NCI-H446 treated with DMSO at 0.1 percent for 48 hours (cell line): ENCODE data around the gene RAB3C.
A peak's percentile ranks its signal among the peaks of the same experiment; 100 is the strongest.

Source experiments
- DNase-seq: peaks from one replicate; lab custom pipeline; 2025; lab: John Stamatoyannopoulos, UW

Gene RAB3C

GRCh38 chr5:58773744-58774441 is 191.0 kb downstream of the RAB3C start:
- DNase-seq: peak; percentile 93

- no peak for DNase-seq
These were observed 192.1 kb downstream of the RAB3C start for GRCh38 chr5:58774937-58775336.

GRCh38 chr5:58775701-58776262 is 192.9 kb downstream of the RAB3C start:
- no peak for DNase-seq

GRCh38 chr5:58776559-58776958 is 193.7 kb downstream of the RAB3C start:
- DNase-seq: no peak

- DNase-seq: no peak
These were observed 196.0 kb downstream of the RAB3C start for GRCh38 chr5:58778888-58779287.

GRCh38 chr5:58786035-58786434 is 203.2 kb downstream of the RAB3C start:
- no peak for DNase-seq

- DNase-seq: no peak
These were observed 203.9 kb downstream of the RAB3C start for GRCh38 chr5:58786711-58787303.

- peak; percentile 37 for DNase-seq
These were observed 205.1 kb downstream of the RAB3C start for GRCh38 chr5:58787987-58788386.

GRCh38 chr5:58793888-58794657 is 211.2 kb downstream of the RAB3C start:
- DNase-seq: no peak

- DNase-seq: no peak
These were observed 212.0 kb downstream of the RAB3C start for GRCh38 chr5:58794875-58795274.

GRCh38 chr5:58795327-58795726 is 212.5 kb downstream of the RAB3C start:
- no peak for DNase-seq

- no peak for DNase-seq
These were observed 214.1 kb downstream of the RAB3C start for GRCh38 chr5:58797021-58797420.

GRCh38 chr5:58800356-58800755 is 217.5 kb downstream of the RAB3C start:
- no peak for DNase-seq

GRCh38 chr5:58800861-58801540 is 218.1 kb downstream of the RAB3C start:
- no peak for DNase-seq

- DNase-seq: no peak
These were observed 220.2 kb downstream of the RAB3C start for GRCh38 chr5:58803056-58803455.

GRCh38 chr5:58804291-58804690 is 221.4 kb downstream of the RAB3C start:
- no peak for DNase-seq

- DNase-seq: no peak
These were observed 227.2 kb downstream of the RAB3C start for GRCh38 chr5:58810086-58810485.

- DNase-seq: no peak
These were observed 231.0 kb downstream of the RAB3C start for GRCh38 chr5:58813855-58814254.

GRCh38 chr5:58816181-58816731 is 233.4 kb downstream of the RAB3C start:
- DNase-seq: no peak

GRCh38 chr5:58818465-58818864 is 235.6 kb downstream of the RAB3C start:
- DNase-seq: peak; percentile 30

- no peak for DNase-seq
These were observed 242.6 kb downstream of the RAB3C start for GRCh38 chr5:58825441-58825840.

- DNase-seq: no peak
These were observed 243.0 kb downstream of the RAB3C start for GRCh38 chr5:58825899-58826298.
